Superior temporal gyrus (tissue), 1 donor: ENCODE results near the gene QRFP.

Source experiments
- DNase-seq: peaks from one replicate; pipeline ENCODE4 v3.0.0-alpha.2; 2016; ENCODE audit errors: extremely low spot score

Gene QRFP

DNA sequence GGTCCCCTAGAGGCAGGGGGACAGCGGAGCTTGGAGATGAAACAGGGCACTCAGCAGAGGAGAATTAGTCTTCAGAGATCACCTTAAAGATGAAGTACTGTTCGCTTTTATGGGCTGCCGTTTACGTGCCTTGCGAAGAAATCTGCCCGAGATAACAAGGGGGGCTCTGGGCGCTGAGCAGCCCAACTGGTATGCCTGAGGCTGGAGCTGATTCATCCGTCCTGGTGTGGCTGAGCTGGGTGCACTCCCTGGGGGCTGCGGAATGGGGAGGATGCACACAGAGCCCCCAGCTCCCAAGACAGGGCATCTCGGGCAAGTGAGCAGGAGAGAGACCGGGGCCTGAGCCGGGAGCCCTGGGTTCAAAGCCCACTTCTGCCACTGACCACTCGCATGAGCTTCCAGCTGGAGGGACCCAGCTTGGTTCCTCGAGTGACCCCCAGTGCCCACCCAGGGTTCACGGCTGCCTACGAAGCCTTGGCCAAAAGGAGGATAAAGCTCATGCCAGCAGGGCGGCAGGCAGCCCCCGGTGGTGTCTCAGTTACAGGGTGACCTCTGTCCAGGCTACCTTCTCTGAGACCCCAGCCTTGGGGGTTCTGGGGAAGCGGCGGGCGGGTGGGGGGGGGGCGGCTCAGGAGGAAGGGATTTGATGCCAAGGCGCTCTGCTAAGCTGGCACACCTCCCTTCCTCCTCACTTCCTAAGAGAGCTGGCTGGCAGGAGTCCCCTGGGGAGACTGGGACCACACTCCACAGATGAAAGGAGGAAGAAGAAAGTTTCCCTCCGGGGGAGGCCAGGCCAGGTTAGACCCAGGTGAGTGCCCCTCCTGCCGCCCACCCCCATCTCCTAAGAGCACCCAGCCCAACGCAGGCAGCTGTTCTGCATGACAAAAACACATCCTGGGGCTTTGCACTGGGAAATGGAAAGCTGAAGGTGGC, 36.8 kb upstream of the QRFP start:
- no peak for DNase-seq

DNA sequence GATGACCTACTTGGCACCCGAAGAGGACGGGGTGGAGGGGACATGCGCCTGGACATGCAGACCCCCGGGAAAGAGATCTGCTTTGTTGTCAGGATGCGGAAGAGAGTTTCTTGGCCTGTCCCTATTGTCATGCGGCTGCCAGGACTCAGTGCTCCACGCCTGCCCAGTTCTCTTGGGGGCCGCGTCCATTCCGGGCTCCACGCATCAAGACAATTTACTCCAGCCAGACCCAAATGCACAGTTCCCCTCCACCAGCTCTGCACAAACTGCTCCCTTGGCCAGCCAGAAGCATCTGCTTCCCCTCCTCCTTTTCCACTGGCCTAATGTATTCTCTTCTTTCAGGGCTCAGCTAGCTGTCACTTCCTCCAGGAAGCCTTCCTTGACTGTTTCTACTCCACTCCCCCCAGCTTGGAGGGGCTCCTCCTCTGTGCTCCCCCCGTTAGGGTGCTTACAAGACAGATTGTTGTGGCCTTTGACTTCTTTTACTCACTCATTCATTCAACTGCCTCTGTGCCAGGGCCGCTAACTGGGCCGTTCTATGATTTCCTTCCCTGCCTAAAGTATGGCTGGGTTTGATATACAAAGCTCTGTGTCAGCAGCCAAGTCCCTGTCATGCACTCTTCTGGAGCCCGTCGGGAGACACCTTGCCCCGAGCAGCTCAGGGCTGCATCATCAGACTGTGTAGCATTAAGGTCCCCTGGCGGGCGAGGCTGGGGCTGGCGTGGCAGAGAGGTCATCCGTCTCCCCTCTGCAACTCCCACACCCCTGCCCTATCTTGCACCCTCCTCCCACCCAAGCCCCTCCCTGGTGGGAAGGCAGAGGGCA, 35.9 kb upstream of the QRFP start:
- DNase-seq = no peak

DNA sequence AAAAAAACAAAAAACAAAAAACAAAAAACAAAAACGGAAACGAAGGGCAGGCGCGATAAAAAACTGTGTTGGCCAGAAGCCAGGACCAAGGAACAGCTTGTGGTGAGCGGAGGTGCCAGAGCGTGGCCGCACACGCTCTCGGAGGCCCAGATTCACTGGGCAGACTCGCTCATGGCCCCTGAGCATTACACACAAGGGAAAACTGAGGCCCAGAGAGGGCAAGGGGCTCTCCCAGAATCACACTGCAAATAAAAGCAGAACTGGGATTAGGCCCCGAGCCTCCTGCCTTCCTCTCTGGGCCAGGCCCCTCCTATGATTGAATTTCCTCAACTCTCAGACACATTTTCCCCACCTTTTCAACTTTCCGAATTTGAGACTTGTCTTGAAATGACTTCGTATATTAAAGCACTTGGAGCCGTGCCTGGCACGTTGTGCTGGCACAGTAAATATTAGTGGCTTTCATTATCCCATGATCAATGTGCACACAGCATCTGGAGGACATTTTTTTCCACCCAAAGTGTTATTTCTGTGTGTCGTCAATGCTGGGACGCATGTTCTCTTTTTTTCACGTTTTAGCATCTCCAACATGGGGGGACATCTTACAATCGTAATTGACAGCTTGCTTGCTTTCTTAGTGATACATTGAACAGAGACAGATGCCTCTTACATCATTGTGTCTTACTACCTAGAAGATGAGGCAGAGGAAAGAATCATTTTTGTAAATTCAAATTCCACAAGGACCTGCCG, 35.1 kb upstream of the QRFP start:
- DNase-seq = no peak

- DNase-seq = no peak
Observed at GRCh38 chr9:130930804-130931349, 34.3 kb upstream of the QRFP start.

DNA sequence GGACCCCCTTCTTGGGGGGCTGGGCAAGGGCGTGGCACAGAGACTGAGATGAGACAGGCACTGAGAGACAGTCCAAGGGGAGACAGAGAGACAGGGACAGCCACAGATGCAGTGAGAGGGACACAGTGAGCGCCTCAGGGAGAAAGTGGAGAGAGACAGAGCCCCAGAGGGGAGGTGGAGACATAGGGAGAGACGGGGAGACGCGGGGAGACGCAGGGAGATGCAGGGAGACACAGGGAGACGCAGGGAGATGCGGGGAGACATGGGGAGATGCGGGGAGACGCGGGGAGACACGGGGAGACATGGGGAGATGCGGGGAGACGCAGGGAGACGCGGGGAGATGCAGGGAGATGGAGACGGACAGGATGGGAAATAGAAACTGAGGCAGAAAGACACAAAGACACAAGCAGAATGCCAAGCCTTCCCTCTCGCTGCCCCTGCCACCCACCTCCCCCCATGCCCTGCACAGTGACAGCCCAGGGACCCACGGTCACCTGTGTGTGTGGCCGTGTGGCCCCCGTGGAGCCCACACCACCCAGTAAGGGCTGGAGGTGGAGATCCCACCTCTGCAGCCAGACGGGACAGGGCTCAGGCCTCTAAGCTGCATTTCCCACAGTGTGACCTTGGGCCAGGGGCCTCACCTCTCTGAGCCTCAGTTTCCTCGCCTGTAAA, 33.7 kb upstream of the QRFP start:
- DNase-seq = no peak

DNA sequence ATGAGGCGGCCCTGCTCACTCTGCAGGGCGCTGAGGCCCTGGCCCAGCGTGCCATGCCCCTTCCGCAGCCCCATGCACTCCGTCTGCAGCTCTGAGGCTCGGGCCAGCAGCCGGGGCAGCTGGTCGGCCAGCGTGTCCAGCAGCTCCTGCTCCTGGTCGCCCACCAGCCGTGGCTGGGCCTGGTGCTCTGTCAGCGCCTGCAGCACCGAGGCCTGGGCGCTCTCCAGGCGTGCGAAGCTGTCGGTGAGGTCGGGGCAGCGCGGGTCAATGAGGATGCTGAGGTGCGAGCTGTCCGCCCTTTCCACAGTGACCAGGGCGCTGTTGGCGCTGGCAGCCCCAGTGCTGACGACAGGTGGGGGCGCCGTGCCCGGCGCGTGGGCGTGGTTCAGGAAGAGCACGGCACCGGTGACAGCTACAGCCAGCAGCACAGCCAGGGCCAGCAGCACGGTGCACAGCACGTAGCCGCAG, 33.0 kb upstream of the QRFP start:
- DNase-seq = no peak

GRCh38 chr9:130927995-130928900, 31.6 kb upstream of the QRFP start:
- DNase-seq = no peak

GRCh38 chr9:130927338-130927737, 30.7 kb upstream of the QRFP start:
- no peak for DNase-seq

DNA sequence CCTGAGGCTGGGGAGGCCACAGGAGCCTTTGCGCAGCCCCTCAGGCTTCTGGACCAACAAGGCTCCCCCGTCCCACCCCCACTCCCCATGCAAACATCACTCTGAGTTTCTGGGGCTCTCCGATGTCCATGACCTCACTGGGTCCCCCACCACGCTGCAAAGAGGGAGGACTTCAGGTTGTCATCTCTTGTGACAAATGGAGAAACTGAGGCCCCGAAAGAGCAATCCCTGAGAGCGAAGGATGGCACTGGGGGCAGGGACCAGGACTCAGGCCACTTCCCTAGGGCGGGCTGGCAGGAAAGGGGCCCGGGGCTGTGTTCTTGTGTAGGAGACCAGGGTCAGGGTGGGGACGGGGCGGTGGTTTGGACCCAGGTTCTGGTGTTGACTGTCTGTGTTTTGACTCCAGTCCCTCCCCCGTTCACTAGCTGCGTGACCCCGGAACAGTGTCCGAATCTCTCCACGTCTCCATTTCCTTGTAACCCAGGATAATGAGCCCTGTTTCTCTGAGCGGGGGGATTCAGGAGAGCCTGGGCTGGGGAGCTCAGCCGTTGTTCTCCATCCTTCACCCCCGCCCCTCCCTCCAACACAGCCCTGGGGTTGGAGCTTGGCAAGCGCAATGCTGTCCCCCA, 28.6 kb upstream of the QRFP start:
- DNase-seq = no peak

GRCh38 chr9:130924448-130924788, 27.8 kb upstream of the QRFP start:
- no peak for DNase-seq

DNA sequence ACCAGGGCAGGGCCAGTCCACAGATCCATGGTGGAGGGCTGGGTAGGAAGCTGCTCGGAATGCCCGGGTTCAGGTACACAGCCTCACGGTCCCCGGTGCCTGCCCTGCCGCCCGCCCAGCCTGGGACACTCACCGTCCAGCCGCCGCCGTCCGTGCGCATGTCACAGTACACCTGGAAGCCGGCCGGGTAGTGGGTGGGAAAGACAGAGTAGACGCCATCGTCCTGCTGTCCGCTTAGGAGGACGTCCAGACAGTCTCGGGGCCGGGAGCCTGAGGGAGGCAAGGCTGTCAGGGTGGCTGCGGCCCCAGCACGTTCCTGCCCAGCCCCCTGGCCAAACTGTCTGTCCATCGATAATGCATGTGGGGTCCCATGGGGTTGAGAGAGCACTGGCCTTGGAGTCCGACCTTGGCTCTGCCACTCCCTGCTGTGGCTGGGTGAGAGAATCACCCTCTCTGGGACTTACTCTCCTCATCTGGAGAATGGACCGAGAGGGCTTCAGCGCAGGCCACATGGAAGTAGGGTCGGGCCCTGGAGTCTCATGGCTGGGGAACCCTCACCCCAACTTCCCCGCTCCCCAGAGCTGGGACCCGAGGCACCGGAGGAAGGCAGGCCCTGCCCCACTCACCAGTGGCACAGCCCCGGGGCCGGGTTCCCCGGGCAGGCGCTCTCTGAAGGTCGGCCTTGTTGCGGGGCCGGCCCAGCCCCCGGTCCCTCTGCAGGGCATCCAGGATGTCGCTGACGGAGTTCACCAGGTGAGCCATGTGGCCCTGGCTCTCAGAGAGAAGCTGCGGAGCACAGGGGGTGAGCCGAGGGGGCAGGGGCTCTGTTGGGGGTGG, 27.2 kb upstream of the QRFP start:
- DNase-seq = no peak

GRCh38 chr9:130922893-130923610, 26.4 kb upstream of the QRFP start:
- DNase-seq = no peak

DNA sequence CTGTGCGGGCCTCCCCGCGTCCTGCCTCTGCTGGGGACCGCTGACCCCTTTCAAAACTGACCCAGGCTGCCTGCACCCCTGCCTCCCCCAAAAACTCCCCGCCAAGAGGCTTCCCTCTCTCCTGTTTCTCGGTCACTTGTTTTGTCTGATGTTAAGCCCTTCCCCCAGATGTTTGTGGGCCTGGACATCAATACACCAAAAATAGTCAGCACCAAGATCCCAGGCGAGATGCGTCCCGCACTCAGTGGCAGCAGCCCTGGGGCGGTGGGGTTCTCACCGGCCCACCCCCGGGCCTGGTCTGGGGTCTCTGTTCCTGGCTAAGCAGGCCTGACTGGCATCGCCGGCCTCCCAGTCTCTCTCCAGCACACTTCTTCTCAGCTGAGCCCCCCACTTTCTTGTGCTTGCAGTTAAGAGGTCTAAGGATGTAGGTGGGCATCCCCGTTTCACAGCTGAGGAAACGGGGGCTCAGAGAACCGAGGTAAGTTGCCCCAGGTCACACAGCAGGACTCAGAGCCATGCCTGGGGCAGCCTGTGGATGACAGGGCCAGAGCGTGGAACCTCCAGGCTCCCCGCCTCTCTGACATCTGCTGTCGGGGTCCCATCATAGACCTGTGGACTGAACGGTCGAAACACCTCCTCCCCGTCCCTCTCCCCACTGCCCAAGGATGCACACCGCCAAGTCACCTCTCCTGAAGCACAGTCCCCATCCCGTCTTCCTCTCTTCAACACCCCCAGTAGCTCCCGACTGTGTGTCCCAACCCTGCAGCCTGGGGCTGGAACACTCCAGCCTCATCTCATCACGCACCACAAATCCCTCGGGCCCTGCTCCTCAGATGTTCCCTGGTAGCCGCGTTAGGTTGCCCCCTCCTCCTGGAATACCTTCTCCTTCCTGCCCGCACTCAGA, 25.6 kb upstream of the QRFP start:
- DNase-seq = no peak

GRCh38 chr9:130921300-130921988, 24.8 kb upstream of the QRFP start:
- no peak for DNase-seq

DNA sequence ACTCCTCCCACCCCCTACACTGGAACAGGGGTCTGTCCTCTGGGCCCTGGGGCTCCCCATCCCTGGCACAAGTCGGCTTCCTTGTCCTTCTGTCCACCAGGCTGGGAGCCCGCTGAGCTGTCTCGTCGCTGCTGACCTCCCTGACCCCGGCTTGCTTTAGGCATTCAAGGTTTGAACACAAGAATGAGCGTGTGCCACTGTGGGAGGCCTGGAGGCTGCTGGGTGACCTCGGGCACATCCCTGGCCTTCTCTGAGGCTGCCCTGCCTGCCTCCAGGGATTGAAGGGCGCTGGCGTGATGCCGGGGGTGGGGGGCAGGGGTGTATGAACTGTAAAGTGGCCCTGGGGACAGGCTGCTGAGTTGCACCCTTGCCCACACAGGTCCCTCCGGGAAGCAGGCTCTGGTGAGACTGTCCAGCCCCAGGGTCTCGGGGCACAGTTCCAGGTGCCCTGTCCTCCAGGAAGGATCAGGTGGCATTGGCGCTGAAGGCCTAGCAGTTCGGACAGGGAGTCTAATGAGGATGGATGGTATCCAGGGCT, 24.2 kb upstream of the QRFP start:
- no peak for DNase-seq

- DNase-seq = no peak
Observed at GRCh38 chr9:130920233-130920632, 23.6 kb upstream of the QRFP start.
